Smooth muscle cell (in vitro differentiated cells): ENCODE results near the gene JMY. TPM values are rescaled to one million over a fixed set of nuclear protein-coding genes. Genes with fewer than 3 reads are reported as not detected.

ENCODE experiments used
- DNase-seq: peaks from one replicate; lab custom pipeline; 2025; ENCODE audit not compliant: unreplicated experiment; lab: John Stamatoyannopoulos, UW
- H2AFZ ChIP-seq: fragments of 200-600 bp; sonication (generic); 2 replicates; pipeline ENCODE4 v1.6.0; 2016; ENCODE audit warnings: antibody characterized with exemption, low read depth, mild to moderate bottlenecking
- H3F3A ChIP-seq: fragments of 200-600 bp; sonication (generic); 2 replicates; pipeline ENCODE4 v1.6.0; 2017; ENCODE audit warnings: antibody characterized with exemption, low read depth
- H3K27ac ChIP-seq: fragments of 200-600 bp; sonication (generic); 2 replicates; pipeline ENCODE4 v1.5.1; 2016; ENCODE audit warnings: low read depth, mild to moderate bottlenecking
- H3K27me3 ChIP-seq: fragments of 200-600 bp; sonication (generic); 2 replicates; pipeline ENCODE4 v1.6.1; 2016; ENCODE audit warnings: low read depth, mild to moderate bottlenecking
- H3K36me3 ChIP-seq: fragments of 200-600 bp; sonication (generic); 2 replicates; pipeline ENCODE4 v1.5.1; 2016; ENCODE audit warnings: low read depth
- H3K4me1 ChIP-seq: fragments of 200-600 bp; sonication (generic); 2 replicates; pipeline ENCODE4 v1.5.1; 2016; ENCODE audit warnings: low read depth
- H3K4me2 ChIP-seq: fragments of 200-600 bp; sonication (generic); 2 replicates; pipeline ENCODE4 v1.6.0; 2016; ENCODE audit warnings: mild to moderate bottlenecking
- H3K4me3 ChIP-seq: fragments of 200-600 bp; sonication (generic); 2 replicates; pipeline ENCODE4 v1.5.1; 2016; ENCODE audit warnings: mild to moderate bottlenecking
- H3K79me2 ChIP-seq: fragments of 200-600 bp; sonication (generic); 2 replicates; pipeline ENCODE4 v1.6.0; 2016; ENCODE audit warnings: low read depth, mild to moderate bottlenecking
- H3K9ac ChIP-seq: fragments of 200-600 bp; sonication (generic); 2 replicates; pipeline ENCODE4 v1.6.0; 2016; ENCODE audit warnings: low read depth
- H3K9me3 ChIP-seq: fragments of 200-600 bp; sonication (generic); replicated peaks from 2 replicates; pipeline ENCODE4 v1.5.1; 2016; ENCODE audit warnings: low read depth
- H4K20me1 ChIP-seq: fragments of 200-600 bp; sonication (generic); 2 replicates; pipeline ENCODE4 v1.6.0; 2016; ENCODE audit warnings: low read depth
- WGBS: methylation state at CpG from one replicate; pipeline ENCODE4 v1.1.7; 2016; ENCODE audit warnings: low lambda C conversion rate; 5-methylcytosine and 5-hydroxymethylcytosine counted together
- polyA plus RNA-seq: library from polyadenylated mRNA; unstranded; fragments of >200 nt; fragmentation: Nextera tagmentation; extraction: Ambion mirVana; gene quantifications from 2 replicates; pipeline ENCODE4 v1.2.1, GENCODE V29; 2016
- total RNA-seq: library from RNA; depleted of rRNA; stranded (reverse); fragments of >200 nt; gene quantifications from 2 replicates; pipeline ENCODE4 v1.2.3, GENCODE V29; 2014
- TF ChIP-seq, protein P1 (sequence below): fragments of 200-600 bp; sonication (generic); IDR thresholded peaks from 2 replicates; pipeline ENCODE4 v1.5.1; 2017; ENCODE audit warnings: borderline replicate concordance, mild to moderate bottlenecking, antibody characterized with exemption; ENCODE audit not compliant: insufficient read depth, poor library complexity, severe bottlenecking

Gene JMY
- total and polyA plus RNA-seq, 2 experiments from 2014 or later = 0.55 to 5.0 TPM

DNA sequence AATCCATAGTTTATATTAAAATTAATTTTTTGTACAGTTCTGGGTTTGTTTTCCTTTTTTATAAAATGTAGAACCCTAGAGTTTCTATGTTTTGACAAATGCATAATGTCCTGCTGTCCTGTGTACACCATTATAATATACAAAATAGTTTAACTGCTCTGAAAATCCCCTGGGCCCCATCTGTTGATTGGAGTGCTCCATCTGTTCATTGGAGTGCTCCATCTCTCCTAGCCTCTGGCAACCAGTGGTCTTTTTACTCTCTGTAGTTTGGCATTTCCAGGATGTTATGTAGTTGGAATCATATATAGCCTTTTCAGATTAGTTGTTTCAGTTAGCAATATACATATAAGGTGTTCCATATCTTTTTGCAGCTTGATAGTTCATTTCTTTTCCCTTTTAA is 31.2 kb downstream of the JMY start:
- Histone ChIP-seq H4K20me1 (peaks cover 4% of the 10 kb centered on the region), H3K4me1 (peaks cover 3% of the 10 kb centered on the region), H2AFZ (no peak overlapping the region), H3K79me2 (no peaks in the 10 kb centered on the region), H3K9me3 (no peaks in the 10 kb centered on the region), H3K4me2 (no peak overlapping the region), H3K27me3 (no peaks in the 10 kb centered on the region), H3K9ac (no peak overlapping the region), H3K27ac (no peak overlapping the region), H3K36me3 (no peaks in the 10 kb centered on the region), H3F3A (no peaks in the 10 kb centered on the region), H3K4me3 (no peak overlapping the region)
- TF ChIP-seq, protein P1, sequence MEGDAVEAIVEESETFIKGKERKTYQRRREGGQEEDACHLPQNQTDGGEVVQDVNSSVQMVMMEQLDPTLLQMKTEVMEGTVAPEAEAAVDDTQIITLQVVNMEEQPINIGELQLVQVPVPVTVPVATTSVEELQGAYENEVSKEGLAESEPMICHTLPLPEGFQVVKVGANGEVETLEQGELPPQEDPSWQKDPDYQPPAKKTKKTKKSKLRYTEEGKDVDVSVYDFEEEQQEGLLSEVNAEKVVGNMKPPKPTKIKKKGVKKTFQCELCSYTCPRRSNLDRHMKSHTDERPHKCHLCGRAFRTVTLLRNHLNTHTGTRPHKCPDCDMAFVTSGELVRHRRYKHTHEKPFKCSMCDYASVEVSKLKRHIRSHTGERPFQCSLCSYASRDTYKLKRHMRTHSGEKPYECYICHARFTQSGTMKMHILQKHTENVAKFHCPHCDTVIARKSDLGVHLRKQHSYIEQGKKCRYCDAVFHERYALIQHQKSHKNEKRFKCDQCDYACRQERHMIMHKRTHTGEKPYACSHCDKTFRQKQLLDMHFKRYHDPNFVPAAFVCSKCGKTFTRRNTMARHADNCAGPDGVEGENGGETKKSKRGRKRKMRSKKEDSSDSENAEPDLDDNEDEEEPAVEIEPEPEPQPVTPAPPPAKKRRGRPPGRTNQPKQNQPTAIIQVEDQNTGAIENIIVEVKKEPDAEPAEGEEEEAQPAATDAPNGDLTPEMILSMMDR = no peak
- no peak for DNase-seq

DNA sequence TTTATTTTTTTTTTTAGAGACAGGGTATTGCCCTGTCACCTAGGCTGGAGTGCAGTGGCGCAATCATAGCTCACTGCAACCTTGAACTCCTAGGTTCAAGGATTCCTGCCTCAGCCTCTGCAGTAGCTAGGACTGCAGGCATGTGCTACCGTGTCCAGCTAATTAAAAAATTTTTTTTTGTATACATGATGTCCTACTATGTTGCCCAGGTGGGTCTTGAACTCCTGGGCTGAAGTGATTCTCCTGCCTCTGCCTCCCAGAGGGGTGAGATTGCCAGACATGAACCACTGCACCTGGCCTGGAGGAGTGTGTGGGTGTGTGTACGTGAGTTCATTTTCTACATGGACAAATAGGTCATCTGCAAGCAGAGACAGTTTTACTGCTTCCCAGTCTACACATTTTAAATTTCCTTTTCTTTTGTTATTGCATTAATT is 33.8 kb downstream of the JMY start:
- DNase-seq = no peak
- H4K20me1 ChIP-seq = peaks cover 4% of the 10 kb centered on the region
- H3K9me3 ChIP-seq = no peaks in the 10 kb centered on the region
- TF ChIP-seq, protein P1 = no peak
- no peaks in the 10 kb centered on the region for H3F3A ChIP-seq
- H3K9ac ChIP-seq = no peak overlapping the region
- H3K36me3 ChIP-seq = no peaks in the 10 kb centered on the region
- no peaks in the 10 kb centered on the region for H3K27me3 ChIP-seq
- no peaks in the 10 kb centered on the region for H3K4me1 ChIP-seq
- no peak overlapping the region for H2AFZ ChIP-seq
- no peaks in the 10 kb centered on the region for H3K79me2 ChIP-seq
- 92% methylated on average over 3 of the region's 3 CpGs for WGBS
- no peak overlapping the region for H3K4me2 ChIP-seq
- H3K27ac ChIP-seq = no peak overlapping the region
- no peak overlapping the region for H3K4me3 ChIP-seq

DNA sequence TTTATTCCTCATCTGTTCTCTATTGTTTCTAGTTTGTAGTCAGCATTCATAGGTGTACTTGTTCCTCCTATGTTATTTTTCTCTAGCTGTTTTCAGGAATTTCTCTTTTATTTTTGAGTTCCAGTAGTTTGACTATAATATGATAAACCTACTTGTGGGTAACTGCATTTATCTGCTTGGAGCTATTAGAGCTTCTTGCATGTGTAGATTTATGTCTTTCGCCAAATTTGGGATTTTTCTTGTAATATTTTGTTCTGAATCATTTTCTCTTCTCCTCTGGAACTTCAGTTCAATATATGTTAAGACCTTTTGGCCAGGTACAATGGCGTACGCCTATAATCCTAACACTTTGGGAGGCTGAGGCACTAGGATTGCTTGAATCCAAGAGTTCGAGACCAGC is 37.4 kb downstream of the JMY start:
- H3K9ac ChIP-seq = no peak overlapping the region
- 97% methylated on average over 4 of the region's 4 CpGs for WGBS

DNA sequence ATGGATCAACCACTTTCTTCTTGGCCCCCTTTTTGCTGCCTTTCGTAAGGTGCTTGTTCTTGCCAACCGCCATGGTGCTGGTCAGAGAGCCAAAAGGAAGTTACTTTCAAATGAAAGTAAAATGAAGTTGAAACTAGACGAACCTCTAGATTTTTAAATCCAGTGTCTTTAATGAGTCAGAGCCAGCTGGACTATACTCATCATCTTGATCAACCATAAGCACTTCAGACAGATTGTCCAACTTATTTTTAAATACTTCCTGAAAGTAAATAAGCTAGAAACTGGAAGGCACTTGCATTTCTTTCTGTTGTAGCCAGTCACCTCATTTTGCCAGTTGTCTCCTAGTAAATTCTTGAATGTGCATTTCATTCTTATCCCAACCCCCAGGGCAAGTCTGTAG is 48.9 kb downstream of the JMY start:
- no peaks in the 10 kb centered on the region for H4K20me1 ChIP-seq
- no peaks in the 10 kb centered on the region for H3K36me3 ChIP-seq
- H3K27ac ChIP-seq = no peak overlapping the region
- no peak overlapping the region for H3K9ac ChIP-seq
- no peak overlapping the region for H2AFZ ChIP-seq
- no peaks in the 10 kb centered on the region for H3F3A ChIP-seq
- no peaks in the 10 kb centered on the region for H3K79me2 ChIP-seq
- DNase-seq = no peak
- H3K9me3 ChIP-seq = no peaks in the 10 kb centered on the region
- H3K27me3 ChIP-seq = no peaks in the 10 kb centered on the region
- H3K4me2 ChIP-seq = no peak overlapping the region
- no peaks in the 10 kb centered on the region for H3K4me1 ChIP-seq
- WGBS = 83% methylated on average over 3 of the region's 3 CpGs
- TF ChIP-seq, protein P1 = no peak
- H3K4me3 ChIP-seq = no peak overlapping the region

More for the DNA sequence above, 37.4 kb downstream of the JMY start:
- DNase-seq = no peak
- Histone ChIP-seq H3K27me3 (no peaks in the 10 kb centered on the region), H3K9me3 (no peaks in the 10 kb centered on the region), H4K20me1 (peaks cover 4% of the 10 kb centered on the region), H3K4me1 (no peaks in the 10 kb centered on the region), H3F3A (no peaks in the 10 kb centered on the region), H3K4me2 (no peak overlapping the region), H3K4me3 (no peak overlapping the region), H3K27ac (no peak overlapping the region), H3K79me2 (no peaks in the 10 kb centered on the region), H2AFZ (no peak overlapping the region), H3K36me3 (no peaks in the 10 kb centered on the region)
- TF ChIP-seq, protein P1 = no peak
